Right lobe of liver (tissue), 6 donors: ENCODE measurements around the gene ZNF738. TPM values are rescaled to one million over a fixed set of nuclear protein-coding genes. Genes with fewer than 3 reads are reported as not detected.

Source experiments
- ATAC-seq, 4 donors: fragments of 200-7000 bp; cut with Tn5 transposase; one replicate each; pipeline ENCODE4 v1.9.1; 2020; ENCODE audit warnings: mild to moderate bottlenecking in 4 of 4, moderate library complexity in 4 of 4
- DNase-seq, 3 donors: peaks; one replicate each; pipeline ENCODE4 v3.0.0-alpha.2; 2020
- H3K27ac ChIP-seq, 3 donors: fragments of 200-600 bp; one replicate each; pipeline ENCODE4 v1.8.0; 2022
- H3K27me3 ChIP-seq, 2 donors: fragments of 200-600 bp; one replicate each; pipeline ENCODE4 v1.8.0; 2022
- H3K36me3 ChIP-seq, 4 donors: fragments of 200-600 bp; sonication (generic) in 1 of 4; one replicate each; pipeline versions ENCODE4 v1.5.1 to v1.8.0; 2017 to 2022; ENCODE audit warnings: control low read depth in 1 of 4
- H3K4me1 ChIP-seq, 4 donors: fragments of 200-600 bp; sonication (generic) in 1 of 4; one replicate each; pipeline versions ENCODE4 v1.5.1 to v1.8.0; 2017 to 2022; ENCODE audit warnings: control low read depth in 1 of 4
- H3K4me3 ChIP-seq, 3 donors: fragments of 200-600 bp; one replicate each; pipeline ENCODE4 v1.8.0; 2022
- H3K9me3 ChIP-seq, 4 donors: fragments of 200-600 bp; sonication (generic) in 1 of 4; one replicate each; pipeline versions ENCODE4 v1.5.1 to v1.8.0; 2017 to 2022; ENCODE audit warnings: control low read depth in 1 of 4
- POLR2A ChIP-seq: fragments of 450-650 bp; IDR thresholded peaks from one replicate; pipeline ENCODE4 v1.6.1; 2017; ENCODE audit warnings: antibody characterized with exemption, mild to moderate bottlenecking
- WGBS: methylation state at CpG from one replicate; pipeline ENCODE4 v1.1.6; 2018; ENCODE audit warnings: low coverage, low lambda C conversion rate; ENCODE audit not compliant: insufficient coverage; ENCODE audit errors: missing lambda C conversion rate; 5-methylcytosine and 5-hydroxymethylcytosine counted together
- intact Hi-C, 2 donors: fragments of 100-400 bp; cut with DNase I; formaldehyde crosslinking; loops; one replicate each; pipeline versions ENCODE4 v1.11.2 to v1.14.1; 2022
- total RNA-seq, 6 experiments: library from RNA; depleted of rRNA in 2 of 6; stranded (reverse); fragments of >200 nt in 2 of 6; fragmentation: NEBNext Ultra II Directional in 3 of 6; extraction: Animal tissue kit (Norgen Biotek cat#: 25700) in 3 of 6; gene quantifications; one replicate each; pipeline versions ENCODE4 v1.1.0 to v1.2.4, GENCODE V29; 2016 to 2023
- TF ChIP-seq, protein P1 (sequence below), 4 donors: fragments of 200-600 bp in 3 of 4; fragments of 450-650 bp in 1 of 4; IDR thresholded peaks; one replicate each; pipeline versions ENCODE4 v1.5.1 to v1.8.0; 2016 to 2022; ENCODE audit warnings: antibody characterized with exemption in 4 of 4, mild to moderate bottlenecking in 2 of 4
- donor health status: DM: no; HTN: yes; CAD: no.
- donor health status: DM: no; HTN: no; CAD: no.
- donor health status: DM: no; HTN: no; CAD: no.
- donor health status: DM: no; HTN: yes; CAD: no.
- donor health status: DM: no; HTN: yes; CAD: no.

The ZNF738 gene
- total RNA-seq, 6 experiments from 2014 or later = 0.18 to 0.81 (median 0.60) TPM

DNA sequence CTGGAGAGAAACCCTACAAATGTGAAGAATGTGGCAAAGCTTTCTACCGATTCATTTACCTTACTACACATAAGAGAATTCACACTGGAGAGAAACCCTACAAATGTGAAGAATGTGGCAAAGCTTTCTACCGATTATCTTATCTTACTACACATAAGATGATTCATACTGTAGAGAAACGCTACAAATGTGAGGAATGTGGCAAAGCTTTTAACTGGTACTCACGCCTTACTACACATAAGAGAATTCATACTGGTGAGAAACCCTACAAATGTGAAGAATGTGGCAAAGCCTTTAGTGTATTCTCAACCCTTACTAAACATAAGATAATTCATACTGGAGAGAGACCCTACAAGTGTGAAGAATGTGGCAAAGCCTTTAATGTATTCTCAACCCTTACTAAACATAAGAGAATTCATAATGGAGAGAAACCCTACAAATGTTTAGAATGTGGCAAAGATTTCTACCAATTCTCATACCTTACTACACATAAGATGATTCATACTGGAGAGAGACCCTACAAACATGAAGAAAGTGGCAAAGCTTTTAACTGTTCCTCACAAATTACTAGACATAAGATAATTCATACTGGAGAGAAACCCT, 25.3 kb downstream of the ZNF738 start:
- peaks cover 0 to 31% (median 9%) of the 10 kb centered on the region in 4 donors for H3K9me3 ChIP-seq
- H3K4me3 ChIP-seq = no peak overlapping the region
- H3K27ac ChIP-seq = no peak overlapping the region
- intact Hi-C loops = no loop called here
- no peaks in the 10 kb centered on the region for H3K27me3 ChIP-seq
- ATAC-seq (no peak), DNase-seq (no peak)
- WGBS = 86% methylated on average over 4 of the region's 4 CpGs
- no peak for TF ChIP-seq POLR2A
- TF ChIP-seq, protein P1, sequence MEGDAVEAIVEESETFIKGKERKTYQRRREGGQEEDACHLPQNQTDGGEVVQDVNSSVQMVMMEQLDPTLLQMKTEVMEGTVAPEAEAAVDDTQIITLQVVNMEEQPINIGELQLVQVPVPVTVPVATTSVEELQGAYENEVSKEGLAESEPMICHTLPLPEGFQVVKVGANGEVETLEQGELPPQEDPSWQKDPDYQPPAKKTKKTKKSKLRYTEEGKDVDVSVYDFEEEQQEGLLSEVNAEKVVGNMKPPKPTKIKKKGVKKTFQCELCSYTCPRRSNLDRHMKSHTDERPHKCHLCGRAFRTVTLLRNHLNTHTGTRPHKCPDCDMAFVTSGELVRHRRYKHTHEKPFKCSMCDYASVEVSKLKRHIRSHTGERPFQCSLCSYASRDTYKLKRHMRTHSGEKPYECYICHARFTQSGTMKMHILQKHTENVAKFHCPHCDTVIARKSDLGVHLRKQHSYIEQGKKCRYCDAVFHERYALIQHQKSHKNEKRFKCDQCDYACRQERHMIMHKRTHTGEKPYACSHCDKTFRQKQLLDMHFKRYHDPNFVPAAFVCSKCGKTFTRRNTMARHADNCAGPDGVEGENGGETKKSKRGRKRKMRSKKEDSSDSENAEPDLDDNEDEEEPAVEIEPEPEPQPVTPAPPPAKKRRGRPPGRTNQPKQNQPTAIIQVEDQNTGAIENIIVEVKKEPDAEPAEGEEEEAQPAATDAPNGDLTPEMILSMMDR (IDR thresholded peaks at IDR 0.05) = no peak
- H3K4me1 ChIP-seq = no peaks in the 10 kb centered on the region
- H3K36me3 ChIP-seq = no peaks in the 10 kb centered on the region

DNA sequence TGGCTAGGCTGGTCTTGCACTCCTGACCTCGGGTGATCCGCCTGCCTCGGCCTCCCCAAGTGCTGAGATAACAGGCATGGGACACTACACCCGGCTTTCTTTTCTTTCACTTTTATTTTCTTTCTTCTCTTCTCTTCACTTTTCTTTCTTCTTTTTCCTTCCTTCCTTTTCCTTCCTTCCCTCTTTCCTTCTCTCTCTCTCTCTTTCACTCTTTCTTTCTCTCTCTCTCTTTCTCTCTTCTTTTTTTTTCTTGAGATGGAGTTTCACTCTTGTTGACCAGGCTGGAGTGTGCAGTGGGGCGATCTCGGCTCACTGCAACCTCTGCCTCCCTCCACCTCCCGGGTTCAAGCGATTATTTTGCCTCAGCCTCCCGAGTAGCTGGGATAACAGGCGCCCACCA, 37.3 kb downstream of the ZNF738 start:
- Histone ChIP-seq H3K36me3 (no peaks in the 10 kb centered on the region), H3K27me3 (no peaks in the 10 kb centered on the region), H3K4me1 (peaks cover 0 to 7% (median 0%) of the 10 kb centered on the region in 4 donors), H3K4me3 (no peak overlapping the region), H3K27ac (no peak overlapping the region), H3K9me3 (peaks cover 0 to 2% (median 0%) of the 10 kb centered on the region in 4 donors)
- TF ChIP-seq, protein P1 (IDR thresholded peaks at IDR 0.05) = no peak
- no peak for TF ChIP-seq POLR2A
- 97% methylated on average over 10 of the region's 10 CpGs for WGBS
- DNase-seq = no peak
- ATAC-seq = no peak
- intact Hi-C loops = no loop called here

DNA sequence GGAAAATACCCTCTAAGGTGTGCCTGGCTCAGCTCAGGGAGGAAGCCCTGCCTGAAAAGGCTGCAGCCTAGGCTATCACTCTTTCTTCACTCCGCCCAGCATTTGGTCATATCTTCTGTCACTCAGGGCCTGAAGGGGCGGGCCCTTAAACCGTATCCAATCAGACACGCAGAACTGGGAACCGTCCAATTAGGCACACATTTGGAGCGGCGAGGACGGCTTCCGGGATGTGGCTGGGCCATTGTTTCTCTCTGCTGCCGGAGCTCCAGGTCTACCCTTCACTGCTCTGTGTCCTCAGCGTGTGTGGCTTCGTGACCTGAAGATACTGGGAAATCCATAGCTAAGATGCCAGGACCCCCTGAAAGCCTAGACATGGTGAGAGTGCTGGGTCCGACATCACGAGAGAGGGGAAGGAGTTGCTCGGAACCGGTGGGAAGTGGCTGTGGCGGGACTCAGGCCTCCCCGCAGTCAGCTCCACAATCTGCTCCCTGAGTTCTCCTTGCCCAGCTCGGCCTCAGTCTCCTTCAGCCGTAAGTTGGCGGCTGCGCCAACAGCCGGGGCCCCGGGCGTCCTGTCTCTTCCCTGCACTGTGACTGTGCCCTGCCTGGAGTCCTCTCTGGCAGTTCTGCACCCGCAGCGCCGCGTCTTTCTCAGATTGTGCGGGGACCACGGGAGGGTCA, 38.2 kb downstream of the ZNF738 start, which contains the start of gene ZNF493:
Gene ZNF493, plus strand, starts transcription at position 241 of the 680 bp plus-strand sequence. Its CDS starts 105 bp downstream, at position 346.
- H3K36me3 ChIP-seq = no peaks in the 10 kb centered on the region
- peak; percentile 89 to 95 (median 92) for DNase-seq
- peaks cover 0 to 2% (median 0%) of the 10 kb centered on the region in 4 donors for H3K9me3 ChIP-seq
- TF ChIP-seq, protein P1 (IDR thresholded peaks at IDR 0.05) = no peak
- TF ChIP-seq POLR2A = peak; percentile 63
- H3K27me3 ChIP-seq = no peaks in the 10 kb centered on the region
- intact Hi-C loops = no loop called here
- peaks cover 0 to 7% (median 0%) of the 10 kb centered on the region in 4 donors for H3K4me1 ChIP-seq
- peak within 1 kb of the TSS; percentile 41 to 56 (median 47) for H3K27ac ChIP-seq
- peak within 1 kb of the TSS; percentile 83 to 92 (median 86) for H3K4me3 ChIP-seq
- peak; percentile 100 for ATAC-seq
- WGBS = 1% methylated on average over 29 of the region's 31 CpGs

DNA sequence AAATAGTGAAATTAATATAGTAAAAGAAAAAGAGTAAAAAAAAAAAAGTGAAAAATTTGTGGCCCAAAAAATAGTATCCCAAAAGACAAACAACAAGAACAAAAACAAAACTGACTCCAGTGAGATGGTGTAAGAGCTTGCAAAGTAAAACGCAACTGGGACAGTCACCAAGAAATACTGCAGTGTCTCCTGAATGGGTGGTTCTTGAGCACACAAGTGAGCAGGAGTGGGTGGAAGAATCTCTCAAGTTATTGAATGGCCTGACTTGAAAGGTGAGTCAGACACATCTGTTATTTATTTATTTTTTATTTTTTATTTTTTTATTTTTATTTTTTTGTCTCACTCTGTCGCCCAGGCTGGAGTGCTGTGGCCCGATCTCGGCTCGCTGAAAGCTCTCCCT, 40.1 kb downstream of the ZNF738 start:
- Histone ChIP-seq H3K4me3 (no peak overlapping the region), H3K36me3 (peaks cover 0 to 2% (median 0%) of the 10 kb centered on the region in 4 donors), H3K9me3 (peaks cover 0 to 2% (median under 1%) of the 10 kb centered on the region in 4 donors), H3K4me1 (peaks cover 0 to 7% (median 0%) of the 10 kb centered on the region in 4 donors), H3K27me3 (no peaks in the 10 kb centered on the region), H3K27ac (no peak overlapping the region)
- WGBS = 86% methylated on average over 5 of the region's 5 CpGs
- ATAC-seq (no peak), DNase-seq (no peak)
- TF ChIP-seq, protein P1 (IDR thresholded peaks at IDR 0.05) = no peak
- no peak for TF ChIP-seq POLR2A
- intact Hi-C loops = no loop called here
